ENCODE results near the gene SP100. TPM values are rescaled to one million over a fixed set of nuclear protein-coding genes. Genes with fewer than 3 reads are reported as not detected.

The SP100 gene
- total and polyA plus RNA-seq, 2 donors (not counting 1 experiment from before 2014, with no cell fraction given), result 106 to 120 TPM

DNA sequence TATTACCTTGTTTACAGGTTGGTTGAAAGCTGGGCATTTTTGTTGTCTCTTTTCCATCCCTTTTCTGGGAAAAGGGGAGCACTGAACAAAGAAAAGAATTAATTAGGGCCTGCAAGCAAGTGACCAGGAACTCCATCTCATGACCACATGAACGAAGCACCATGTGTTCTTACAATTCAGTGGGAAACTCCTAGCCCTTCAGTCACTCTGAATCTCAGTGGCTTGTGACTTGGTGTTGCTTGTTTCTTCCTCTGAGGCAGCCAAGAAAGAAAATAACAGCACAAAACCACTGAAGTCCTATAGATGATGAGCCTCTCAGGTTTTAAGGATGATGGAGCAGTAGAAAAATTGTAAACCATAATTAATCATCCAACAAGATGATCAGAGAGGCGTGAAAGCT lies 167.6 kb downstream of the SP100 start:
- no peak overlapping the region for H3K4me2 ChIP-seq (ENCODE audit: extremely low read depth, insufficient read depth, low read length)
- H4K20me1 ChIP-seq (ENCODE audit: control insufficient read depth, extremely low read depth, insufficient read depth, low read length), result no peaks in the 10 kb centered on the region
- no peaks in the 10 kb centered on the region for H3K4me1 ChIP-seq (ENCODE audit: control insufficient read depth, extremely low read depth, insufficient read depth, low read length)
- no peaks in the 10 kb centered on the region for H3K79me2 ChIP-seq (ENCODE audit: control insufficient read depth, insufficient read depth, low read length)
- H3K27ac ChIP-seq (ENCODE audit: insufficient read depth, low read length), result no peak overlapping the region
- no peaks in the 10 kb centered on the region for H3K9me3 ChIP-seq (ENCODE audit: control insufficient read depth, insufficient read depth, low read depth, low read length)
- H3K9ac ChIP-seq (ENCODE audit: insufficient read depth, low read length), result no peak overlapping the region
- H3K27me3 ChIP-seq (ENCODE audit: control insufficient read depth, insufficient read depth, low read length), result peaks cover 4% of the 10 kb centered on the region
- no peaks in the 10 kb centered on the region for H3K36me3 ChIP-seq (ENCODE audit: control insufficient read depth, insufficient read depth, low read length)
- no peak overlapping the region for H2AFZ ChIP-seq (ENCODE audit: low read length)
- no peak overlapping the region for H3K4me3 ChIP-seq (replicated peaks in 1 of 4; ENCODE audit: control extremely low read depth in 1 of 4, insufficient read depth in 1 of 4, low read depth in 3 of 4, low read length in 4 of 4)
- DNase-seq (ENCODE audit: low read depth in 2 of 2), result no peak
- TF ChIP-seq, protein P1, sequence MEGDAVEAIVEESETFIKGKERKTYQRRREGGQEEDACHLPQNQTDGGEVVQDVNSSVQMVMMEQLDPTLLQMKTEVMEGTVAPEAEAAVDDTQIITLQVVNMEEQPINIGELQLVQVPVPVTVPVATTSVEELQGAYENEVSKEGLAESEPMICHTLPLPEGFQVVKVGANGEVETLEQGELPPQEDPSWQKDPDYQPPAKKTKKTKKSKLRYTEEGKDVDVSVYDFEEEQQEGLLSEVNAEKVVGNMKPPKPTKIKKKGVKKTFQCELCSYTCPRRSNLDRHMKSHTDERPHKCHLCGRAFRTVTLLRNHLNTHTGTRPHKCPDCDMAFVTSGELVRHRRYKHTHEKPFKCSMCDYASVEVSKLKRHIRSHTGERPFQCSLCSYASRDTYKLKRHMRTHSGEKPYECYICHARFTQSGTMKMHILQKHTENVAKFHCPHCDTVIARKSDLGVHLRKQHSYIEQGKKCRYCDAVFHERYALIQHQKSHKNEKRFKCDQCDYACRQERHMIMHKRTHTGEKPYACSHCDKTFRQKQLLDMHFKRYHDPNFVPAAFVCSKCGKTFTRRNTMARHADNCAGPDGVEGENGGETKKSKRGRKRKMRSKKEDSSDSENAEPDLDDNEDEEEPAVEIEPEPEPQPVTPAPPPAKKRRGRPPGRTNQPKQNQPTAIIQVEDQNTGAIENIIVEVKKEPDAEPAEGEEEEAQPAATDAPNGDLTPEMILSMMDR (conservative IDR thresholded peaks at IDR 0.05 in 1 of 2, IDR thresholded peaks at IDR 0.05 in 1 of 2; ENCODE audit: low read depth in 1 of 2, low read length in 2 of 2), result no peak
- TF ChIP-seq EZH2 (IDR thresholded peaks at IDR 0.05; ENCODE audit: low read length, missing control alignments), result no peak

DNA sequence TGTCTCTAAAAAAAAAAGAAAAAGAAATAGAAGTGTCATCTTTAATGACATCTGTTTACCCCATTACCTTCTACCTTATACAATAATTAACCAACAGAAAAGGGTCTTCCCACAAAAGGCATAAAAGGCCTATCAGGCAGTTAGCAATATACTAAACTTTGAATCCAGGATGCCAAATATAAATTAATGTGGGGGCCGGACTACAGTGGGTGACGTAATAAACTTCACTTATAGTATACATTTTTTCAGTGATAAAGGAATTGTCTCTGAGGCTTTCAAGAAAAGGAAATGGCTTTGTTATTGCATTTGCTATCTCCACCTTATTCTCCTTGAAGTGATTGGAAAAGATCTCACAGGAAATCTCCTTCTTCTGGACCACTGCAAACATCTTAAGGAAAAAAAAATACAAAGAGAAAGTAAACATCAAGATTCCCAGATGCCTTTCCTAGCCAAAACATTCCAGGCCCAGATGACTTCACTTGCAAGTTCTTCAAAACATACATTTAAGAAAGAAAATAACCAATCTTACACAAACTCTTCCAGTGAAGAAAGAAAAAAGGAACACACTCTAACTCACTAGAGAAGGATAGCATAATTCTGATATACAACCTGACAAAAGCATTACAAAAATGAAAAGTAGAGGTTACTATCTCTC lies 170.5 kb downstream of the SP100 start:
- H3K9me3 ChIP-seq (ENCODE audit: control insufficient read depth, insufficient read depth, low read depth, low read length), result no peaks in the 10 kb centered on the region
- DNase-seq (ENCODE audit: low read depth in 2 of 2), result peak; percentile 34 to 44
- no peak overlapping the region for H2AFZ ChIP-seq (ENCODE audit: low read length)
- H3K79me2 ChIP-seq (ENCODE audit: control insufficient read depth, insufficient read depth, low read length), result no peaks in the 10 kb centered on the region
- no peak overlapping the region for H3K4me2 ChIP-seq (ENCODE audit: extremely low read depth, insufficient read depth, low read length)
- no peaks in the 10 kb centered on the region for H3K36me3 ChIP-seq (ENCODE audit: control insufficient read depth, insufficient read depth, low read length)
- no peaks in the 10 kb centered on the region for H4K20me1 ChIP-seq (ENCODE audit: control insufficient read depth, extremely low read depth, insufficient read depth, low read length)
- H3K4me3 ChIP-seq (replicated peaks in 1 of 4; ENCODE audit: control extremely low read depth in 1 of 4, insufficient read depth in 1 of 4, low read depth in 3 of 4, low read length in 4 of 4), result no peak overlapping the region
- H3K27me3 ChIP-seq (ENCODE audit: control insufficient read depth, insufficient read depth, low read length), result no peaks in the 10 kb centered on the region
- H3K27ac ChIP-seq (ENCODE audit: insufficient read depth, low read length), result no peak overlapping the region
- H3K9ac ChIP-seq (ENCODE audit: insufficient read depth, low read length), result no peak overlapping the region
- TF ChIP-seq, protein P1 (conservative IDR thresholded peaks at IDR 0.05 in 1 of 2, IDR thresholded peaks at IDR 0.05 in 1 of 2; ENCODE audit: low read depth in 1 of 2, low read length in 2 of 2), result no peak
- no peak for TF ChIP-seq EZH2 (IDR thresholded peaks at IDR 0.05; ENCODE audit: low read length, missing control alignments)
- H3K4me1 ChIP-seq (ENCODE audit: control insufficient read depth, extremely low read depth, insufficient read depth, low read length), result no peaks in the 10 kb centered on the region

DNA sequence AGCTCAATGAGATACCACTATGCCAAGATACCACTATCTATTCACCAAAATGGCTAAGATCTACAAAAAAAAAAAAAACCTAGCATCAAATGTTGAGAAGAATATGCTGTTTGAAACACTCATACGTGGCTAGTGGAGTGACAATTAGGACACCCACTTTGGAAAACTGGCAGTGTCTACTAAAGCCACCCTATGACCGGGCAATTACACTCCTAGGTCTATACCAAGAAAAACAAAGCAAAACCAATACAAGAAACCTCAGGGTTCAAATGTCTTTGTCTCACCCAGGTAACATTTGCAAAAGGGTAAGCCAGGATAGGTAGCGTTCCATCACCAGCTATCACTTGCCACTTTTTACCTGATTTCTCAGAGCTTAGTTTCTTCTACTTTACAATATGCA lies 173.0 kb downstream of the SP100 start:
- Histone ChIP-seq H2AFZ (ENCODE audit: low read length) (no peak overlapping the region), H3K9ac (ENCODE audit: insufficient read depth, low read length) (no peak overlapping the region)
- TF ChIP-seq, protein P1 (conservative IDR thresholded peaks at IDR 0.05 in 1 of 2, IDR thresholded peaks at IDR 0.05 in 1 of 2; ENCODE audit: low read depth in 1 of 2, low read length in 2 of 2), result no peak
- no peak for TF ChIP-seq EZH2 (IDR thresholded peaks at IDR 0.05; ENCODE audit: low read length, missing control alignments)

More for the DNA sequence above, 173.0 kb downstream of the SP100 start:
- Histone ChIP-seq H3K27ac (ENCODE audit: insufficient read depth, low read length) (no peak overlapping the region), H3K4me3 (replicated peaks in 1 of 4; ENCODE audit: control extremely low read depth in 1 of 4, insufficient read depth in 1 of 4, low read depth in 3 of 4, low read length in 4 of 4) (no peak overlapping the region), H4K20me1 (ENCODE audit: control insufficient read depth, extremely low read depth, insufficient read depth, low read length) (no peaks in the 10 kb centered on the region), H3K9me3 (ENCODE audit: control insufficient read depth, insufficient read depth, low read depth, low read length) (no peaks in the 10 kb centered on the region), H3K27me3 (ENCODE audit: control insufficient read depth, insufficient read depth, low read length) (no peaks in the 10 kb centered on the region), H3K4me2 (ENCODE audit: extremely low read depth, insufficient read depth, low read length) (no peak overlapping the region), H3K79me2 (ENCODE audit: control insufficient read depth, insufficient read depth, low read length) (no peaks in the 10 kb centered on the region), H3K4me1 (ENCODE audit: control insufficient read depth, extremely low read depth, insufficient read depth, low read length) (no peaks in the 10 kb centered on the region), H3K36me3 (ENCODE audit: control insufficient read depth, insufficient read depth, low read length) (no peaks in the 10 kb centered on the region)
- no peak for DNase-seq (ENCODE audit: low read depth in 2 of 2)
